Astrocyte of the spinal cord (primary cell): ENCODE results near the gene GPSM3.

Experiments used
- DNase-seq: peaks from one replicate; pipeline ENCODE4 v3.0.0; 2011; ENCODE audit warnings: low read depth, low spot score
- H3K4me3 ChIP-seq: 2 replicates; pipeline ENCODE4 v1.5.1; 2011; ENCODE audit warnings: low read depth, mild to moderate bottlenecking, low read length, moderate library complexity
- CTCF ChIP-seq: IDR thresholded peaks from 2 replicates; pipeline ENCODE4 v1.5.1; 2012; ENCODE audit warnings: low read depth, mild to moderate bottlenecking, low read length, inconsistent platforms
- in situ Hi-C: cut with HindIII; loops from 2 replicates; pipeline ENCODE4 v1.10.0; 2017; ENCODE audit warnings: low sequenced_read_pairs

The GPSM3 gene

GRCh38 chr6:32191696-32192607, 491 bp downstream of the GPSM3 start:
- TF ChIP-seq CTCF: no peak
- no peak for DNase-seq
- in situ Hi-C loops: no loop called here
- H3K4me3 ChIP-seq: no peak overlapping the region

GRCh38 chr6:32190911-32191677, 1.3 kb downstream of the GPSM3 start:
- no peak for TF ChIP-seq CTCF
- in situ Hi-C loops: no loop called here
- DNase-seq: no peak
- H3K4me3 ChIP-seq: peak overlapping the region; percentile 76

GRCh38 chr6:32190054-32190851, 2.2 kb downstream of the GPSM3 start, which contains the start of gene PBX2:
Gene PBX2, minus strand, starts transcription at chr6:32190202. Its CDS starts 287 bp downstream, at chr6:32189915.
- TF ChIP-seq CTCF: no peak
- peak; percentile 93 for DNase-seq
- peak within 1 kb of the TSS; percentile 76 for H3K4me3 ChIP-seq
- in situ Hi-C loops: no loop called here

DNA sequence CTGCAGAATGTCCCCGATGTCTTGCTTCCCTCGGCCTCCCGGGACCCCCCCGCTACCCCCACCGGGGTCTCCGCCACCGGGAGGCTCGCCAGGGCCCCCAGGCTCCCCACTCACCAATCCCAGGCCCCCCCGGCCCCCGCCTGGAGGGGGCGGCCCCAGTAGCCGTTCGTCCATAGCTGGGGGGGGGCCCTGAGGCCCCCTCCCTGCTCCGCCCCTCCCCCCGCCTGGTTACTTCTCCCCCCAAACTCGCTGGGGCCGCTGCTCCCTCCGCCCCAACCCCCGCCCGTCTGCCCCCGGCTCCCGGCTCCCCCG, 2.7 kb downstream of the GPSM3 start:
- TF ChIP-seq CTCF: no peak
- no peak for DNase-seq
- in situ Hi-C loops: no loop called here
- peak overlapping the region; percentile 76 for H3K4me3 ChIP-seq

- H3K4me3 ChIP-seq: peak overlapping the region; percentile 76
- in situ Hi-C loops: no loop called here
- TF ChIP-seq CTCF: no peak
- no peak for DNase-seq
These were observed 3.2 kb downstream of the GPSM3 start for GRCh38 chr6:32189069-32189741.
